Right ventricle myocardium superior (tissue), 1 donor: Measurements from ENCODE around the gene SYMPK. TPM values are rescaled to one million over a fixed set of nuclear protein-coding genes. Genes with fewer than 3 reads are reported as not detected.
A peak's percentile ranks its signal among the peaks of the same experiment; 100 is the strongest.
"Not testable (repeated sequence)": the region's sequence is repeated elsewhere in the genome, so short reads cannot be mapped to it uniquely, and the experiment has no call there.

Experiments
- ATAC-seq: fragments of 200-7000 bp; cut with Tn5 transposase; one replicate; pipeline ENCODE4 v1.9.1; 2020; ENCODE audit warnings: mild to moderate bottlenecking; ENCODE audit not compliant: poor library complexity
- DNase-seq: peaks from one replicate; pipeline ENCODE4 v3.0.0-alpha.2; 2020
- intact Hi-C: fragments of 100-400 bp; cut with DNase I; formaldehyde crosslinking; loops from one replicate; pipeline ENCODE4 v1.11.2; 2022
- total RNA-seq: library from RNA; stranded (reverse); fragmentation: NEBNext Ultra II Directional; extraction: Animal tissue kit (Norgen Biotek cat#: 25700); gene quantifications from one replicate; pipeline ENCODE4 v1.2.1, GENCODE V29; 2021
- donor health status: DM: no; HTN: yes; CAD: no; lungs with severe emphysema.

SYMPK gene
- total RNA-seq, 1 donor from 2014 or later, result 29.6 TPM

GRCh38 chr19:45816236-45817009, 46.5 kb downstream of the SYMPK start:
- ATAC-seq (peak; percentile 2), DNase-seq (no peak)
- intact Hi-C loops, result no loop called here

- peak; percentile 18 for ATAC-seq
- DNase-seq, result no peak
- intact Hi-C loops, result no loop called here
These were observed 47.3 kb downstream of the SYMPK start for GRCh38 chr19:45815481-45816216.

GRCh38 chr19:45814851-45815480, 48.0 kb downstream of the SYMPK start, which contains the start of gene RSPH6A:
Gene RSPH6A (minus strand): TSS chr19:45815308. CDS start chr19:45815176, 132 bp downstream.
- ATAC-seq (no peak), DNase-seq (no peak)
- intact Hi-C loops, result no loop called here

GRCh38 chr19:45814166-45814780, 48.7 kb downstream of the SYMPK start:
- intact Hi-C loops, result no loop called here
- no peak for DNase-seq
- ATAC-seq, result no peak

- DNase-seq (no peak), ATAC-seq (no peak)
- intact Hi-C loops, result no loop called here
These were observed 50.6 kb downstream of the SYMPK start for GRCh38 chr19:45812297-45812696.

GRCh38 chr19:45809643-45810159, 53.2 kb downstream of the SYMPK start:
- no peak for ATAC-seq
- intact Hi-C loops, result no loop called here
- no peak for DNase-seq

- no peak for ATAC-seq
- intact Hi-C loops, result no loop called here
- DNase-seq, result no peak
These were observed 57.2 kb downstream of the SYMPK start for GRCh38 chr19:45805719-45806118.

- ATAC-seq, result no peak
- DNase-seq, result no peak
- intact Hi-C loops, result loop anchor here (5.0 kb wide), 1 partner anchor 38 kb away; the partner anchor contains the start of gene SIX5
These were observed 58.1 kb downstream of the SYMPK start for GRCh38 chr19:45804959-45805230.

GRCh38 chr19:45804140-45804958, 58.6 kb downstream of the SYMPK start:
- intact Hi-C loops, result loop anchor here (5.0 kb wide), 1 partner anchor 37 kb away; the partner anchor contains the start of gene SIX5
- DNase-seq, result no peak
- ATAC-seq, result no peak

GRCh38 chr19:45801603-45802175, 61.3 kb downstream of the SYMPK start:
- intact Hi-C loops, result loop anchor here (5.0 kb wide), 1 partner anchor 34 kb away; the partner anchor contains the start of gene SIX5
- ATAC-seq (no peak), DNase-seq (no peak)

GRCh38 chr19:45800070-45800553, 62.8 kb downstream of the SYMPK start:
- ATAC-seq (no peak), DNase-seq (no peak)
- intact Hi-C loops, result loop anchor here (5.0 kb wide), 1 partner anchor 33 kb away; the partner anchor contains the start of gene SIX5

GRCh38 chr19:45799541-45799940, 63.4 kb downstream of the SYMPK start:
- DNase-seq, intact Hi-C loops, ATAC-seq: not testable (repeated sequence)

GRCh38 chr19:45798995-45799517, 63.9 kb downstream of the SYMPK start:
- DNase-seq, result no peak
- intact Hi-C loops, result no loop called here
- ATAC-seq, result peak; percentile 92

- intact Hi-C loops, result no loop called here
- ATAC-seq, result no peak
- DNase-seq, result no peak
These were observed 68.3 kb downstream of the SYMPK start for GRCh38 chr19:45794627-45795026.

GRCh38 chr19:45793876-45794275, 69.1 kb downstream of the SYMPK start:
- no peak for ATAC-seq
- intact Hi-C loops, result no loop called here

GRCh38 chr19:45793178-45793564, 69.8 kb downstream of the SYMPK start:
- intact Hi-C loops, result no loop called here
- ATAC-seq, result no peak

More at GRCh38 chr19:45793876-45794275, 69.1 kb downstream of the SYMPK start:
- DNase-seq, result no peak

GRCh38 chr19:45792470-45793177, 70.3 kb downstream of the SYMPK start, which contains the start of gene DMWD:
Gene DMWD (minus strand): TSS chr19:45792845. CDS start chr19:45792756, 89 bp downstream.
- DNase-seq, result peak; percentile 100
- ATAC-seq, result peak; percentile 98
- intact Hi-C loops, result no loop called here

More at GRCh38 chr19:45793178-45793564, 69.8 kb downstream of the SYMPK start:
- no peak for DNase-seq
